VCaP (cell line): ENCODE results near the gene KIAA1210.

Source experiments
- H3K27ac ChIP-seq: fragments of 450-650 bp; 2 replicates; pipeline ENCODE4 v1.5.1; 2017
- TF ChIP-seq, protein P1 (sequence below): fragments of 450-650 bp; conservative IDR thresholded peaks from 2 replicates; pipeline ENCODE4 v1.5.1; 2017; ENCODE audit warnings: mild to moderate bottlenecking, moderate library complexity

Gene KIAA1210

DNA sequence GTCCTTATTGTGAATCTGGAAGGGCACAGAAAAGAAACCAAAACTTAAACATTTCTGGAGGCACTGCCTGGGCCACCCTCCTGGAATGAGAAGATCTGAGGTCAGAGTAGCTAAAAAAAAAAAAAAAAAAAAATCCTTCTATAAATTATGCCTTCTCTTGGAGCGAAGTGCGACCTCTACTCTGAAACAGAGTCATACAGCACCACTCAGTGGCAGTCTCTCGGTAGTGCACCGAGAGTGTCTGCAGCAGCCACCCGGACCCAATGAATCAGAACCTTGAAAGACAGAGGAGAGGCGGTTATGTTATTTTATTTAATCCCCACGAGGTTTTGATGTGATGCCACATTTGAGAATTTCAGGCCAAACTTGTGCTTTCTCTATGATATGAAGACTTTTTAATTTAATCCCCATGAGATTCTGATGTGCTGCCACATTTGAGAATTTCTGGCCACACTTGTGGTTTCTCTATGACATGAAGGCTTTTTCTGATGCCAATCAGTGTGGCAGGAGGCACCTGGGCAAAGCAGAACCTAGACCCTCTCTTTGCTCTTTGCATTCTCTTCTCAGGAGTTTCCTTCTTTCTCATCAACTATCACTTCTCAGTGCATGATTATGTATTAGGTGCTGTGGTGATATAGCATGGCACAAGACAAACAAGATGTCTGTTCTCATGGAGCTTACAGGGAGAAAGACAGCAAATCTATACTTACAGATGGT, 60.4 kb downstream of the KIAA1210 start:
- H3K27ac ChIP-seq: no peak overlapping the region
- TF ChIP-seq, protein P1, sequence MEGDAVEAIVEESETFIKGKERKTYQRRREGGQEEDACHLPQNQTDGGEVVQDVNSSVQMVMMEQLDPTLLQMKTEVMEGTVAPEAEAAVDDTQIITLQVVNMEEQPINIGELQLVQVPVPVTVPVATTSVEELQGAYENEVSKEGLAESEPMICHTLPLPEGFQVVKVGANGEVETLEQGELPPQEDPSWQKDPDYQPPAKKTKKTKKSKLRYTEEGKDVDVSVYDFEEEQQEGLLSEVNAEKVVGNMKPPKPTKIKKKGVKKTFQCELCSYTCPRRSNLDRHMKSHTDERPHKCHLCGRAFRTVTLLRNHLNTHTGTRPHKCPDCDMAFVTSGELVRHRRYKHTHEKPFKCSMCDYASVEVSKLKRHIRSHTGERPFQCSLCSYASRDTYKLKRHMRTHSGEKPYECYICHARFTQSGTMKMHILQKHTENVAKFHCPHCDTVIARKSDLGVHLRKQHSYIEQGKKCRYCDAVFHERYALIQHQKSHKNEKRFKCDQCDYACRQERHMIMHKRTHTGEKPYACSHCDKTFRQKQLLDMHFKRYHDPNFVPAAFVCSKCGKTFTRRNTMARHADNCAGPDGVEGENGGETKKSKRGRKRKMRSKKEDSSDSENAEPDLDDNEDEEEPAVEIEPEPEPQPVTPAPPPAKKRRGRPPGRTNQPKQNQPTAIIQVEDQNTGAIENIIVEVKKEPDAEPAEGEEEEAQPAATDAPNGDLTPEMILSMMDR: peak; percentile 59

GRCh38 chrX:119063428-119063827, 64.2 kb downstream of the KIAA1210 start:
- TF ChIP-seq, protein P1: no peak
- no peak overlapping the region for H3K27ac ChIP-seq

GRCh38 chrX:119062750-119063374, 64.8 kb downstream of the KIAA1210 start:
- TF ChIP-seq, protein P1: no peak
- no peak overlapping the region for H3K27ac ChIP-seq

GRCh38 chrX:119055687-119056086, 71.9 kb downstream of the KIAA1210 start:
- H3K27ac ChIP-seq: no peak overlapping the region
- TF ChIP-seq, protein P1: no peak

- H3K27ac ChIP-seq: no peak overlapping the region
Observed at GRCh38 chrX:119045884-119046283, 81.7 kb downstream of the KIAA1210 start.

GRCh38 chrX:119042996-119043395, 84.6 kb downstream of the KIAA1210 start:
- no peak overlapping the region for H3K27ac ChIP-seq
- TF ChIP-seq, protein P1: no peak

More at GRCh38 chrX:119045884-119046283, 81.7 kb downstream of the KIAA1210 start:
- TF ChIP-seq, protein P1: no peak

DNA sequence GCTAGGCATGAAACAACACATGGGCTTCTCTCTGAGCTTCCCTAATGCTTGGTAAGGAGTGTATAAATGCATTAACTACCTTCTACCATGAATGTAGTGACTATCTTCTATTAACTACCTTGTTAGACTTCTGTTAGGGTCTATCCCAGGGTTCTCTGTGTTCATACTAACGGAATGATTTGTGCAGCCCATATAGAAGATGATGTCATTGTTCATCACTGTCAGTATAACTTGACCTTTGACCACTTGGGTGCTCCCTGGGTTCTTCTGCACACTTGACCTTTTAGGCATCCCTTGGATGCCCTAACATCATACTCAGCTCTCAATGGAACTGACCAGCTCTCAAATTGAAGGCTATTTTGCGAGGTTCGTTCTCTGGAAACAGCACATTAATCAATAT, 85.6 kb downstream of the KIAA1210 start:
- H3K27ac ChIP-seq: no peak overlapping the region
- TF ChIP-seq, protein P1: no peak
